Measurements from ENCODE around the gene ABCG8. TPM values are rescaled to one million over a fixed set of nuclear protein-coding genes. Genes with fewer than 3 reads are reported as not detected.
A peak's percentile ranks its signal among the peaks of the same experiment; 100 is the strongest.

Gene ABCG8
- polyA plus RNA-seq, 3 donors = 0.84 to 1.3 (median 1.1) TPM

DNA sequence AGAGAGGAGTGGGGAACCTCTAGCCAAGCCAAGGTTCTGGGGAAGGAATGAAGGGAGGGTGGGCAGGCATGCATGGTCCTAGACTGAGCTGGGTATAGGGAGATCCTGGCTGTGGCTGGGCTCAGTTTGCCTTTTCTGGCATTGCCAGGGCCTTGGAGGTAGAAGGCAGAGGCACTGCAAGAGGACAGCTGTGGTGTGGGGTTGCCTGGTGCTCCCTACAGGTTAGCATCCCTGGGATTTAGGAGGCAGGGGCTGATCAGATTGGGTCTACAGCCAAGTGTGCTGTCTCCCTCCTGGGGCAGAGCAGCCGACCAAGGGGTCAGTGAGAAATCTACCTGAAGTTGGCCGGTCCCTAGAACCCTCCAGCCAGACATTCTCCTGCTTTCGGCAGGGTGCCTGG is 15.9 kb downstream of the ABCG8 start:
- no peak for DNase-seq

- DNase-seq = no peak
These were observed 16.5 kb downstream of the ABCG8 start for GRCh38 chr2:43855292-43855691.

- no peak for DNase-seq
These were observed 33.4 kb downstream of the ABCG8 start for GRCh38 chr2:43872151-43872550.

DNA sequence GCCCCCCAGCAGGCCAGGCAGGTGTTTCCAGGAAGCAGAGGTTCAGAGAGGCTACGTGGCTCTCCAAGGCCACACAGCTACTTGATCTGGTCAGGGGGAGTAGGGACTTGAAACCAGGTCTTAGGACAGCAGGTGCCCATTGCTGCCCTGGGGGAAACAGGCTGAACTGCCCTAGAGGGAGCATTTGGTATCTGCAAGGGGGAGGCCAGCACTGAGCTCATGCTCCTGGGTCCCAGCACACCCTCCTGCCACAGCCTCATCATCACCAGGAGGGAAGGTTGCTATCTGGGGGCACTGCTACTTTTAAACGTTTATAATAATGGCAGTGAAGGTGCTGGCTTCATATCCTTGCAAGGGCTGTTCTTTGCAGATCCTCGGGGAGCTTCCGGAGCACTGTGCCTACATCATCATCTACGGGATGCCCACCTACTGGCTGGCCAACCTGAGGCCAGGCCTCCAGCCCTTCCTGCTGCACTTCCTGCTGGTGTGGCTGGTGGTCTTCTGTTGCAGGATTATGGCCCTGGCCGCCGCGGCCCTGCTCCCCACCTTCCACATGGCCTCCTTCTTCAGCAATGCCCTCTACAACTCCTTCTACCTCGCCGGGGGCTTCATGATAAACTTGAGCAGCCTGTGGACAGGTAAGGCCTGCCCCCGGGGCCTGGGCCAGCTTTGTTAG is 36.1 kb downstream of the ABCG8 start:
- DNase-seq = no peak

GRCh38 chr2:43877782-43878464 is 39.2 kb downstream of the ABCG8 start:
- peak; percentile 34 for DNase-seq

GRCh38 chr2:43879261-43879660 is 40.5 kb downstream of the ABCG8 start:
- no peak for DNase-seq

- no peak for DNase-seq
These were observed 41.7 kb downstream of the ABCG8 start for GRCh38 chr2:43880471-43880870.

- DNase-seq = no peak
These were observed 42.2 kb downstream of the ABCG8 start for GRCh38 chr2:43880952-43881351.

DNA sequence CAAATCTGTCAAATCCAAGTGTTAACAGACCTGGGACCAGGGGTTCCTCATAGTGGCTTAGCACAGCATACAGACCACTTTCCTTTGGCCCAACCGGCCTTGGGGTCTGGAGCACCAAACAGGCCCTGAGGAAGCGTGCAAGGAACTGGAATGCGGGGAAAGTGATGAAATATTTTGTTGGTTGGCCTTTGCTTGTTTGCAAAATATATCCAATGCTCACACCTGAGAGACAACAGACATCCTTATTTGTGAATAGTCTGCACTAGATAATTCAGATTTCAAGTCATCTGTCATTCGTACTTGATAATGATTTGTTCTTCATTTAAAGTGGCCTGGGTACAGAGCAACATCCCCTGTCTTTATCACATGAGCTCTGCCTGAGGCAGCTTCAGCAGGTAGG is 43.5 kb downstream of the ABCG8 start:
- no peak for DNase-seq

GRCh38 chr2:43884689-43885088 is 45.9 kb downstream of the ABCG8 start:
- no peak for DNase-seq

GRCh38 chr2:43885132-43885632 is 46.4 kb downstream of the ABCG8 start:
- no peak for DNase-seq

DNA sequence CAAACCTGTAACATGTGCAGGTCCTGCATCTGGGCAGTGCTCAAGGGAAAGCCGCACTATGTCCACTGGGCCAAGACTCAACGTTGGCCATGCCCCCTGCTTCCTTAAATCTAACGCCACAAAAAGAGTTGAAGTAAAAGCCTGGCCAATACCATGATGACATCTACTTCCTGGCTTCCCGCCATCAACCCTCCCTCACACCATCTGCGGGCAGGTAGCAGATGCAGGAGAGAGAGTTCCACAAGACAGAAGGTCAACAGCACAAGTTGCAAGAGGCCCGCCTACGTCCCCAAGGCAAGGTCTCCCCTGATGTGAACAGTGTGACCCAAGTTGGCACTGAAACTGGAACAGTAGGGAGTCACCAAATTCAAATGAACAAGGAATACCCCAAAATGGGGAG is 48.4 kb downstream of the ABCG8 start:
- no peak for DNase-seq

DNA sequence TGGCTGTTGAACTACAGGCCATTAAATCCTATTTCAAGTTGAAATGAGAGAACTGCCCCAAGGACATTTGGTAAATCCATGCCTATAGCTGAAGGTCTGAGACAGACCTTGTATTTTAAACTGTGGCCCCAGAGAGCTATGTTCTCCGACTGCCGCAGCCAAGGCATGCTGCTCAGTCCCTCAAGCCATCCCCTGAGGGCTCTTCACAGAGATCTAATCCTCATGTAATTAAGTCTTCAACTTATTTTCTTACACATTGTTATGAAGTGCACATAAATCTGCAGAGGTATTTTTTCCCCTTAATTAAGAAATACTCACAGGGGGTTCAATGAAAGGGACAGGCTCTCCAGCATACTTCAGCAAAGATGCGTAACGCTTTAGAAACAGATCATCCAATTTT is 50.6 kb downstream of the ABCG8 start:
- no peak for DNase-seq

GRCh38 chr2:43890855-43891254 is 52.1 kb downstream of the ABCG8 start:
- DNase-seq = no peak

DNA sequence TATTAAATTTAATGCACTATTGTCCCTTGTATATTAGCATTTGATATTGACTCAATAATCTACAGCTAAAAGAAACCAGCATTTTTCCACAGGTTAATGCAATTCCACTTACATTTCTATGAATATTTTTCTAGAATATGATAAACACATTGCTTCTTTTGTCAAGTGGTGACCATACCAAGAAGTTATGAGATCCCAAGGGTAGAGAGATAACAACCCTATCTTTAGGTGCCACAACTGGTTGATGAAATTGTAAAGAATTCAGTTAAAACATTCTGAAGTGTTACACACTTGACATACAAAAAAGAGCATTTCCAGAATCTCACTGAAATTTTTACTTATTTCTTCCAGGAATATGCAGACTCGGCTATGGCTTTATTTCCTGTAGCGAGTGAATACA is 56.0 kb downstream of the ABCG8 start:
- no peak for DNase-seq

GRCh38 chr2:43896906-43897305 is 58.1 kb downstream of the ABCG8 start:
- DNase-seq = no peak

DNA sequence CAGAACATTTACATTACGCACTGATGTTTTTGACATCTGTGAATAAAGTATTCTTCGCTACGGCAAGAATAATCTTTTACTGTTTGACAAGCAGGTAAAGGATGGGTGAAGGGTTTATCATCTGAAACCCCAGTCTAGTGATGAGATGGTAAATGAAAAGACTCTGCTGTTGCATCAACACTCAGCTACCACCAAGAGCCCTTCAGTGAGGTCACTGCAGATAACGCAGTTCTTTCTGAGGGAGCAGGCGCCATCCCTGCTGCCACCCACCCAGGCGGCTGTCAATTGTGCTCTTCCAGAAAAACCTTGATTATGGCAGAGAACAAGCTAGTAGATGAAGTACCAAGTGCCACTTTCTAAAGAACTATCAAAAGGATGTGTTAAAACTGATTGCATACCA is 58.7 kb downstream of the ABCG8 start:
- no peak for DNase-seq

GRCh38 chr2:43898134-43898837 is 59.5 kb downstream of the ABCG8 start:
- DNase-seq = peak; percentile 23

GRCh38 chr2:43898838-43899346 is 60.1 kb downstream of the ABCG8 start:
- no peak for DNase-seq

- DNase-seq = no peak
These were observed 60.8 kb downstream of the ABCG8 start for GRCh38 chr2:43899589-43899988.

GRCh38 chr2:43905371-43905803 is 66.6 kb downstream of the ABCG8 start:
- no peak for DNase-seq

DNA sequence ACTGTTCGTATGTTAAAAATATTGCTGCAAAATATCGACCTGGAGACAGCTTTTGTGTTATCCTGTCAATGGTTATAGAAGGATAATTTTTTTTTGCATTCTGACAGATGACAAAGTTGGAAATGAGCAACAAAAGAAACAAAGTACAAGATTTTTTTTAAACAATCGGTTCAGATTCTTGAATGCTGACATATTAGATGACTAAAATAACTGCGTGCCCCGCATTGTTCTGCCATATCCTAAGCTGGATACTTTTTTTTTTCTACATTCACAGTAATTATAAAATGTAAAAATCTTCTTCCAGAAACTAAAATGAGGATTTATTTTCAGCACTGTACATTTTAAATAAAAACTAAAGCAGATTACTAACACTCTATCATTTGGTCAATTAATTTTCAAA is 67.1 kb downstream of the ABCG8 start:
- no peak for DNase-seq
